Loucy (cell line): Measurements from ENCODE around the gene KIF1B.
"Not testable (repeated sequence)": the region's sequence is repeated elsewhere in the genome, so short reads cannot be mapped to it uniquely, and the experiment has no call there.

Experiments used
- CTCF ChIP-seq: fragments of 200-600 bp; sonication (generic); conservative IDR thresholded peaks from 2 replicates; pipeline ENCODE4 v1.5.1; 2014; ENCODE audit warnings: mild to moderate bottlenecking, antibody characterized with exemption, low read length
- EZH2phosphoT487 ChIP-seq: fragments of 200-600 bp; IDR thresholded peaks from 2 replicates; pipeline ENCODE4 v1.6.1; 2018; ENCODE audit warnings: antibody characterized with exemption, mild to moderate bottlenecking, moderate library complexity, borderline replicate concordance

- TF ChIP-seq CTCF, EZH2phosphoT487: not testable (repeated sequence)
Observed at GRCh38 chr1:10259547-10259946, 49.2 kb downstream of the KIF1B start.
